H1 (cell line): ENCODE results near the gene SPARC. TPM values are rescaled to one million over a fixed set of nuclear protein-coding genes. Genes with fewer than 3 reads are reported as not detected.

Source experiments
- CTCF ChIA-PET: fragments of 300-600 bp; sonication (Branson Sonifier 250); formaldehyde crosslinking; loops from one replicate; lab custom pipeline; 2021; ENCODE audit not compliant: partially characterized antibody; lab: Charles Lee
- POLR2A ChIA-PET: fragments of 300-600 bp; sonication (Branson Sonifier 250); formaldehyde crosslinking; loops from one replicate; lab custom pipeline; 2021; ENCODE audit warnings: inconsistent platforms; ENCODE audit not compliant: partially characterized antibody; lab: Charles Lee
- DNase-seq, 2 experiments: peaks; one replicate each; pipeline versions ENCODE4 v3.0.0 to v3.0.0-alpha.2; 2010 to 2022; ENCODE audit warnings: low spot score in 2 of 2, low read depth in 1 of 2, mixed read lengths in 1 of 2
- FAIRE-seq: peaks from 2 replicates; lab custom pipeline; 2011; peaks lifted over from hg19 to GRCh38; lab: Jason Lieb, UNC
- H2AFZ ChIP-seq: 2 replicates; pipeline ENCODE4 v1.8.1; 2012; ENCODE audit warnings: low read length, inconsistent platforms
- H2AK5ac ChIP-seq: 2 replicates; pipeline ENCODE4 v1.6.1; 2013; ENCODE audit warnings: low read depth, low read length
- H2BK120ac ChIP-seq: replicated peaks from 2 replicates; pipeline ENCODE3; 2013; ENCODE audit warnings: low read depth, low read length, inconsistent platforms
- H2BK12ac ChIP-seq: 2 replicates; pipeline ENCODE4 v1.6.1; 2013; ENCODE audit warnings: low read depth, low read length
- H2BK15ac ChIP-seq: 2 replicates; pipeline ENCODE4 v1.6.1; 2013; ENCODE audit warnings: low read length
- H2BK20ac ChIP-seq: 2 replicates; pipeline ENCODE4 v1.6.1; 2013; ENCODE audit warnings: low read length
- H2BK5ac ChIP-seq: 2 replicates; pipeline ENCODE4 v1.6.1; 2013; ENCODE audit warnings: low read depth, low read length
- H3K14ac ChIP-seq: 2 replicates; pipeline ENCODE4 v1.6.1; 2013; ENCODE audit warnings: inconsistent platforms; ENCODE audit not compliant: insufficient read length
- H3K18ac ChIP-seq: 2 replicates; pipeline ENCODE4 v1.6.1; 2013; ENCODE audit warnings: low read length; ENCODE audit errors: extremely low read depth
- H3K23ac ChIP-seq: 2 replicates; pipeline ENCODE4 v1.6.1; 2013; ENCODE audit warnings: inconsistent platforms; ENCODE audit not compliant: insufficient read length
- H3K23me2 ChIP-seq: 2 replicates; pipeline ENCODE4 v1.6.1; 2013; ENCODE audit warnings: low read depth, low read length
- H3K27ac ChIP-seq: 2 replicates; pipeline ENCODE4 v1.6.1; 2011; ENCODE audit warnings: low read depth, low read length, inconsistent platforms
- H3K27me3 ChIP-seq, 4 experiments: replicated peaks in 1 of 4; 1 replicate in 1 of 4; 2 replicates in 3 of 4; pipeline versions ENCODE4 v1.6.1 to v1.8.1; 2011 to 2013; ENCODE audit warnings: low read length in 3 of 4, mild to moderate bottlenecking in 3 of 4, inconsistent platforms in 2 of 4, mixed read lengths in 2 of 4, moderate library complexity in 1 of 4; ENCODE audit not compliant: control insufficient read depth in 3 of 4, insufficient read depth in 3 of 4; ENCODE audit errors: extremely low read depth in 1 of 4
- H3K36me3 ChIP-seq, 4 experiments: 2 replicates each; pipeline versions ENCODE4 v1.6.1 to v1.8.1; 2011 to 2013; ENCODE audit warnings: mild to moderate bottlenecking in 4 of 4, low read length in 3 of 4, moderate library complexity in 2 of 4, control low read depth in 1 of 4, inconsistent platforms in 1 of 4; ENCODE audit not compliant: insufficient read depth in 4 of 4, control insufficient read depth in 2 of 4
- H3K4ac ChIP-seq: replicated peaks from 2 replicates; pipeline ENCODE3; 2013; ENCODE audit warnings: low read length, low read depth, mixed read lengths, inconsistent platforms; ENCODE audit not compliant: insufficient read length
- H3K4me1 ChIP-seq, 4 experiments: replicated peaks in 1 of 4; 1 replicate in 1 of 4; 2 replicates in 3 of 4; pipeline versions ENCODE4 v1.6.1 to v1.8.1; 2011 to 2013; ENCODE audit warnings: low read length in 3 of 4, inconsistent platforms in 2 of 4, mixed read lengths in 1 of 4; ENCODE audit not compliant: insufficient read depth in 4 of 4, control insufficient read depth in 3 of 4
- H3K4me2 ChIP-seq, 2 experiments: 2 replicates each; pipeline versions ENCODE4 v1.6.1 to v1.8.1; 2011 to 2013; ENCODE audit warnings: low read depth in 2 of 2, low read length in 2 of 2, control low read depth in 1 of 2, inconsistent platforms in 1 of 2, mild to moderate bottlenecking in 1 of 2; ENCODE audit not compliant: insufficient read depth in 1 of 2
- H3K4me3 ChIP-seq, 4 experiments: fragments of 200-600, 300-600 bp in 1 of 4; sonication (generic), shearing (Covaris generic), sonication (Bioruptor Twin) in 1 of 4; 2 replicates each; pipeline versions ENCODE4 v1.5.1 to v1.8.1; 2011 to 2016; ENCODE audit warnings: low read length in 4 of 4, low read depth in 3 of 4, control low read depth in 2 of 4, inconsistent platforms in 2 of 4, mild to moderate bottlenecking in 2 of 4, mixed read lengths in 1 of 4, moderate library complexity in 1 of 4; ENCODE audit not compliant: insufficient read depth in 2 of 4; ENCODE audit errors: extremely low read depth in 1 of 4
- H3K56ac ChIP-seq: replicated peaks from 2 replicates; pipeline ENCODE3; 2013; ENCODE audit warnings: low read depth, mild to moderate bottlenecking, mixed read lengths, low read length, inconsistent platforms; ENCODE audit not compliant: insufficient read length
- H3K79me1 ChIP-seq: 2 replicates; pipeline ENCODE4 v1.6.1; 2013; ENCODE audit warnings: low read depth, low read length, control low read depth
- H3K79me2 ChIP-seq, 2 experiments: 2 replicates each; pipeline versions ENCODE4 v1.6.1 to v1.8.1; 2012 to 2013; ENCODE audit warnings: low read length in 2 of 2, mild to moderate bottlenecking in 2 of 2, inconsistent platforms in 1 of 2; ENCODE audit not compliant: insufficient read depth in 2 of 2, control insufficient read depth in 1 of 2
- H3K9ac ChIP-seq, 4 experiments: replicated peaks in 1 of 4; 1 replicate in 1 of 4; 2 replicates in 3 of 4; pipeline versions ENCODE4 v1.6.1 to v1.8.1; 2011 to 2013; ENCODE audit warnings: low read depth in 3 of 4, low read length in 3 of 4, control low read depth in 2 of 4, mild to moderate bottlenecking in 2 of 4, moderate library complexity in 2 of 4, inconsistent platforms in 1 of 4; ENCODE audit errors: extremely low read depth in 1 of 4
- H3K9me3 ChIP-seq, 2 experiments: 2 replicates each; pipeline versions ENCODE4 v1.6.1 to v1.8.1; 2012 to 2013; ENCODE audit warnings: mild to moderate bottlenecking in 2 of 2, moderate library complexity in 2 of 2, control low read depth in 1 of 2, inconsistent platforms in 1 of 2, low read depth in 1 of 2, low read length in 1 of 2, mixed read lengths in 1 of 2; ENCODE audit not compliant: insufficient read depth in 2 of 2
- H4K20me1 ChIP-seq, 2 experiments: replicated peaks in 1 of 2; 2 replicates each; pipeline versions ENCODE3 to v1.8.1; 2011 to 2013; ENCODE audit warnings: inconsistent platforms in 2 of 2, low read length in 2 of 2, mild to moderate bottlenecking in 1 of 2; ENCODE audit not compliant: insufficient read depth in 2 of 2, control insufficient read depth in 1 of 2
- H4K5ac ChIP-seq: 2 replicates; pipeline ENCODE4 v1.6.1; 2013; ENCODE audit warnings: low read length, low read depth, mixed read lengths, inconsistent platforms; ENCODE audit not compliant: insufficient read length
- H4K8ac ChIP-seq: 2 replicates; pipeline ENCODE4 v1.8.0; 2013; ENCODE audit warnings: mild to moderate bottlenecking, moderate library complexity, low read length, inconsistent platforms; ENCODE audit not compliant: insufficient read depth; ENCODE audit errors: extremely low read depth
- H4K91ac ChIP-seq: replicated peaks from 2 replicates; pipeline ENCODE3; 2013; ENCODE audit warnings: low read length, mixed read lengths, inconsistent platforms; ENCODE audit not compliant: insufficient read length
- CBX8 ChIP-seq: fragments of 300-800, 300-1000 bp; sonication (generic); IDR thresholded peaks from 2 replicates; pipeline ENCODE4 v1.7.1; 2016; ENCODE audit warnings: low read depth, low read length, borderline replicate concordance
- EGR1 ChIP-seq: IDR thresholded peaks from 2 replicates; pipeline ENCODE4 v1.6.1; 2011; ENCODE audit warnings: low read depth, low read length, borderline replicate concordance
- GTF2F1 ChIP-seq: IDR thresholded peaks from 2 replicates; pipeline ENCODE4 v1.6.1; 2012; ENCODE audit warnings: low read depth, low read length, improper control_type of control experiment, borderline replicate concordance
- RFX5 ChIP-seq: IDR thresholded peaks from 2 replicates; pipeline ENCODE4 v1.6.1; 2011; ENCODE audit warnings: low read depth, low read length, improper control_type of control experiment, borderline replicate concordance
- TEAD4 ChIP-seq: IDR thresholded peaks from 2 replicates; pipeline ENCODE4 v1.6.1; 2012; ENCODE audit warnings: low read depth, low read length, inconsistent platforms, mixed read lengths
- ZNF274 ChIP-seq: IDR thresholded peaks from 2 replicates; pipeline ENCODE4 v1.7.0; 2012; ENCODE audit warnings: low read length, borderline replicate concordance; ENCODE audit errors: extremely low read depth
- WGBS, 2 experiments: shearing (Covaris generic) in 1 of 2; methylation state at CpG; one replicate each; pipeline versions ENCODE4 v1.1.6 to v1.1.7; 2013 to 2015; ENCODE audit warnings: low lambda C conversion rate in 2 of 2, mixed read lengths in 2 of 2, inconsistent platforms in 1 of 2, low coverage in 1 of 2, missing lambda C conversion rate in 1 of 2; ENCODE audit not compliant: insufficient replicate concordance in 2 of 2, insufficient coverage in 1 of 2, insufficient read length in 1 of 2; ENCODE audit errors: extremely low coverage in 1 of 2, missing lambda C conversion rate in 1 of 2; 5-methylcytosine and 5-hydroxymethylcytosine counted together
- polyA plus RNA-seq, 7 experiments: library from polyadenylated mRNA; depleted of rRNA in 3 of 7; stranded (reverse) in 5 of 7; unstranded in 2 of 7; fragments of >200 nt in 5 of 7; fragments of 200-250 nt in 2 of 7; gene quantifications; 1 replicate in 5 of 7; 2 replicates in 1 of 7; 4 replicates in 1 of 7; pipeline versions ENCODE4 v1.2.1 to v1.2.3, GENCODE V29; 2011 to 2013; ENCODE audit warnings: missing spikeins in 2 of 7, mixed read lengths in 2 of 7
- total RNA-seq: library from RNA; stranded (reverse); fragmentation: NEBNext Ultra II Directional; extraction: Animal tissue kit (Norgen Biotek cat#: 25700); gene quantifications from 2 replicates; pipeline ENCODE4 v1.2.1, GENCODE V29; 2021

The SPARC gene
- total and polyA plus RNA-seq, 2 of the 8 experiments (the other 6 are each of a cell fraction or from before 2014, with no cell fraction given), result 375 to 438 TPM

DNA sequence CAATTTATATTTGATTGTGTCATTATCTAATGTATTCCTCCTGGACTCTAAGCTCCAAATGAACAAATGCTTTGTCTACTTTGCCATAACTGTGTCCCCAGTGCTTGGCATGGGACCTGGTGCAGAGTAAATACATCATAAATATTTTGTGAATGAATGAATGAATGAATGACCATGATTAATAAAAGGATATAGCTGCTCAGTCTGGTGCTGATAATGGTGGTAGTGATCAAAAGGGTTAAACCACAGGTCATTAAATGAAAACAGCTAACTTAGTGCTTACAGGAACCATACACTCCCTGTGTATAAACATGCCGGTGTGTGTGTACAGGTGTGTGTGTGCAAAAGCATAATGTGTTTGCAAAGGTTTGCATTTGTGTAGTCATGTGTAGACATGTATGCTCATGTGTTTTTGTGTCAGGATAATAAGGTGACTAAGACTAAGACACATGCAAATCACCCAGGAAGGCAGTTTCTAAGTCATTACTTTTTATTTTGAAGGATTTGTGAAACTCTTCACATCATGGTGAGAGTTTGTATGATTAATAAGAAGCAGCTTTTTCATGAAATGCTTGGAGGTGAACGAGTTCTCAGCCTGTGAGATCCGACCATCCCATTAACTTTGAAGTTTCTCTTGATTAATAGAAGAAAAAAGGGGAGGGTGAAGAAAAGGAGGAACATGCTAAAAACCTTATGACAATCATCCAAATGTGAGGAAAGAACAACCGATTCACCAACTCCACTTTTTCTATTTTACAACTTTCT, 24.6 kb downstream of the SPARC start:
- Histone ChIP-seq H3K23ac (no peak overlapping the region), H2AFZ (no peak overlapping the region), H4K20me1 (no peaks in the 10 kb centered on the region), H3K79me1 (no peaks in the 10 kb centered on the region), H3K4me3 (no peak overlapping the region), H2BK5ac (no peak overlapping the region), H3K23me2 (no peaks in the 10 kb centered on the region), H2BK15ac (no peak overlapping the region), H4K8ac (no peak overlapping the region), H2BK12ac (no peak overlapping the region), H3K27ac (no peak overlapping the region), H3K27me3 (no peaks in the 10 kb centered on the region), H4K91ac (no peak overlapping the region)
- no peak for DNase-seq
- TF ChIP-seq TEAD4, result no peak
- no peak for TF ChIP-seq ZNF274
- TF ChIP-seq RFX5, result no peak
- TF ChIP-seq CBX8, result no peak
- no peak for TF ChIP-seq EGR1
- no peak for TF ChIP-seq GTF2F1
- TF ChIP-seq, all 59 proteins: peak for 0
- Histone ChIP-seq H4K5ac (no peak overlapping the region), H2BK120ac (no peak overlapping the region), H2BK20ac (no peak overlapping the region), H3K9me3 (no peaks in the 10 kb centered on the region), H3K14ac (no peak overlapping the region), H3K56ac (no peak overlapping the region), H3K4me1 (peaks cover 0 to 5% (median 0%) of the 10 kb centered on the region in 4 experiments; a peak in 1 of 7 replicates), H3K18ac (no peak overlapping the region), H3K9ac (no peak overlapping the region), H3K36me3 (peaks cover 10 to 42% (median 33%) of the 10 kb centered on the region in 4 experiments), H3K4ac (no peak overlapping the region), H3K79me2 (no peaks in the 10 kb centered on the region), H2AK5ac (no peak overlapping the region), H3K4me2 (no peak overlapping the region)
- CTCF ChIA-PET, result interaction anchor here (0.8 to 43.0 kb wide), 13 partner anchors 12 to 215 kb away, joined by 3 to 991 read pairs (median 9); partner anchors contain the start of genes ATOX1 and SLC36A1
- POLR2A ChIA-PET, result interaction anchor here (0.9 to 2.5 kb wide), 9 partner anchors 9 to 109 kb away, joined by 3 to 15 read pairs (median 5); partner anchors contain the start of gene G3BP1
- WGBS, 2 experiments, result 93% methylated on average over 4 of the region's 4 CpGs; no CpG with 5 or more reads in 1 of the 2 experiments
- FAIRE-seq, result no peak
